Stimulated activated CD4-positive, alpha-beta T cell treated with anti-CD3 and anti-CD28 coated beads, TNF-alpha, amount 100 ng/mL, for 1 hour (primary cell): ENCODE measurements around the gene DVL3.
A peak's percentile ranks its signal among the peaks of the same experiment; 100 is the strongest.

ENCODE experiments used
- DNase-seq, 3 donors: peaks; one replicate each; pipeline ENCODE4 v3.0.0-alpha.2; 2020; ENCODE audit warnings: low read depth in 3 of 3, low spot score in 1 of 3

The DVL3 gene

DNA sequence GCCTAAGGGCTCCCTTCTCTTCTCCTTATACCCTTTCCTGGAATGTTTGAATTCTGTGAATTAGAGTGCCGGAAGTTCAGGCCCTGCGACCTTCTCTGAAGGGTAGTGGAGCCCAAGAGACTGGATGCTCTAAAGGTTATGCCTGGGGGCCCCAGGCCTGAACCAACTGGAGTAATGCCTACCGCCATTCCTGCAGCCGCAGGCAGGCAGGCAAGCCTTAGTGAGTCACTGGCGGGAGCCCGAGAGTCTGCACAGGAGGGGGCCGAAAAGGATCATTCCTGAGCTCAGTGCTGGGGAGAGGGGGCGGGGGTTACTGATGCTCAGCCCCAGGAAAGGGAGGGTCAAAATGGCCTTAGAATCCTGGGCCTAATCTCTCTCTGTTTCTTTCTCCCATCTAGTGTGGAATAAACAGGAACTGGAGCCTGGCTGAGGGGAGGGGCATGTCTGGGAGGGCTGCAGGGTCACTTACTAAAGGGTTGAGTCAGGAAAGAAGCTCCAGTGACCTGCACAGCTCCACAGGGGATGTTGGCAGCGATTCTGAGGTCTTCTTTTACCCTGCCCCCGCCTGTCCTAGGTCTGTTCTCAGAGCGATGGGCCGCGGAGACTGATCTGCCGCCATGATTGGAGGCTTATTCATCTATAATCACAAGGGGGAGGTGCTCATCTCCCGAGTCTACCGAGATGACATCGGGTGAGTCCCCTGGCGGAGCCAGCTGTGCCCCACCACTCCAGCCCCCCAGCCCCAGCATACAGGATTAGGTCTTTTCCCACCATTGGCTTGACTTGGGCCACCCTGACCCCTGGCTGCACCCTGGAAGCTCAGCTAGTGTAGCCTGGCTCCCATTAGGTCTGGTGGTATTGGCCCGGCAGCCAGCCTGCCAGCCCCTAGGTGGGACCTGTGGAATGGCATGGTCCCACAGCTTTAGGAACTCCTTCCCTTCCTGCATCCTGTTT lies 21.5 kb downstream of the DVL3 start:
- DNase-seq: no peak

DNA sequence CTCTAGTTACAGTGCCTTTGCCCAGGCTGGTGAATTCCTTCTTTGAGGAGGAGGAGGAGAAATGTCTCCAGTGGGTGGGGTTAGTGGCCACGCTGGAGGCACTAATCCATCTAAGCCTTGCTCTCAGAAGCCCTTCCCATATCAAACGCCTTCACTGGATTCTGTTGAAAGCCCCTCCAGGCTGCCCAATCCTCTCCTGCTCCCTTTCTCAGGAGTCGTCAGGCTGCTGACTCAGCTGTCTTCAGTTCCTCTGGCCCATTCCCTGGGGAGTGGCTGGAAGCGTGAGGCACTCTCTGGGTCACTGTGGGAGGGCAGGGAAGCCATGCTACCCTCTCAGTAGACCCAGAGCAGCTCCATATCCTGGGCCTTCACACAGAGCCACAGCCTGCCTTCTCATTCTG lies 22.2 kb downstream of the DVL3 start:
- DNase-seq: no peak

DNA sequence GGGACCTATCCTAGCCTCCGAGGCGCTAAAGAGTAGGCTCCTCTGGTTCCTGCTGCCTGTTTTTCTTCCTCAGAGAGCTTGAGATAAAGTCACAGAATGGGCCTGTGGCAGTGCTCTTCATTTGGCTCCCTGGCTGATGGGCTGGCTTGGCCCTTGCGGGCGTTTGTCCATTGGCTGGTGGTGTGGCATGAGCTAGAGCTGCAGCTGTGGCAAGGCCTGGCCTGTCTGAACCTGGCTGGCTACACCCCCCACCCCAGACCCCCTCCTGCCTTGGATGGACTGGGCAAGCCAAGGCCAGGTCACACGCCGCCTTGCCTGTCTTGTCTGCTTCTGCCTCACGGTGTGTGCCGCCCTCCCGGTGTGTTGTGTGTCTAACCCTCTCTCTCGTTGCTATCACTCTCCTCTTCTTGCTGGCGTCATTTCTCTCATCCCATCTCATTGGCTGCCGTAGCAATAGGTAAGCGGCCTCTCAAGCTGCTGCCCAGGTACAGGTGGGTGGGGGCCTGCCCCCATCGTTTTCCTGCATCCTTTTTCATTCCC lies 22.7 kb downstream of the DVL3 start:
- DNase-seq: no peak

DNA sequence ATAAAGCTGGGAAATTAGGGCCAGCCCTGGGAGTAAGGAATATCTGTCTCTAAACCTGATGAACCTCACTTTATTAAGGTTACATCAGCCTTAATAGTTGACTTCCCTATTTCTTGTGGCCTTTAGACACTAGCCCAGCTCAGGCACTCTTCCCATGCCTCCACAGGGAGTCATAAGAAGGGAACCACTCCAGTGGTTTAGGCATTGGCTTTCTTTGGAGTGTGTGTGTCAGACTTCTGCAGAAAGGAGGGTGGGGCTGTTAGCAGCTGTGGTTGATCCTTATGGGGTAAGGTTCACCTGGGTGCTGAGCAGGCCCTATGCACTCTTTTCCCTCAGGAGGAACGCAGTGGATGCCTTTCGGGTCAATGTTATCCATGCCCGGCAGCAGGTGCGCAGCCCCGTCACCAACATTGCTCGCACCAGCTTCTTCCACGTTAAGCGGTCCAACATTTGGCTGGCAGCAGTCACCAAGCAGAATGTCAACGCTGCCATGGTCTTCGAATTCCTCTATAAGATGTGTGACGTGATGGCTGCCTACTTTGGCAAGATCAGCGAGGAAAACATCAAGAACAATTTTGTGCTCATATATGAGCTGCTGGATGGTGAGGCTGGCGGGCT lies 23.5 kb downstream of the DVL3 start:
- no peak for DNase-seq

DNA sequence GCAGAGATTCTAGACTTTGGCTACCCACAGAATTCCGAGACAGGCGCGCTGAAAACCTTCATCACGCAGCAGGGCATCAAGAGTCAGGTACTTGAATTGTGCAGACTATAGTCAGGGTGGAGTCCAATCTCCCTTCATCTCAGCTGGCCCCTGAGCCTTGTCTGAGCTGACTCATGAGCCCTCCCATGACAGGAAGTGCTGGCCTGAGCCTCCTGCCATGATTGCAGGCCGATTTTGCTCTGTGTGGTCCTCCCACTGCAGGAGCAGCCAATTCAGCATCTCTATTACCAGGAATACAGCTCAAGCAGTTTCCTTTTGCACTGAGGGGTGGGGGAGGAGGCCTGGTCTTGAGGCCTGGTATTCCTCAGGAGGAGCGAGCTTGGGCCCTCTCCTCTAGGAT lies 25.0 kb downstream of the DVL3 start:
- no peak for DNase-seq

DNA sequence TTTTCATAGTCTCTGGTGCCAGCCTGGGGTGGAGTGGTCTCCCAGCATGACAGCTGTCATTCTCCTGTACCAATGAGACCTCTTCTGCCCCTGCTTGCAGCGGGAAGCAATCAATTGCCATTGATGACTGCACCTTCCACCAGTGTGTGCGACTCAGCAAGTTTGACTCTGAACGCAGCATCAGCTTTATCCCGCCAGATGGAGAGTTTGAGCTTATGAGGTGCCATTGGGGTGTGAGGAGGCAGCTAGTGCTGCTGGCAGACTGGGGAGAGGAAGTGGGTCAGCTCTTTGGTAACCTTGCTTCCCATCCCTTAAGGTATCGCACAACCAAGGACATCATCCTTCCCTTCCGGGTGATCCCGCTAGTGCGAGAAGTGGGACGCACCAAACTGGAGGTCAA lies 26.4 kb downstream of the DVL3 start:
- no peak for DNase-seq

DNA sequence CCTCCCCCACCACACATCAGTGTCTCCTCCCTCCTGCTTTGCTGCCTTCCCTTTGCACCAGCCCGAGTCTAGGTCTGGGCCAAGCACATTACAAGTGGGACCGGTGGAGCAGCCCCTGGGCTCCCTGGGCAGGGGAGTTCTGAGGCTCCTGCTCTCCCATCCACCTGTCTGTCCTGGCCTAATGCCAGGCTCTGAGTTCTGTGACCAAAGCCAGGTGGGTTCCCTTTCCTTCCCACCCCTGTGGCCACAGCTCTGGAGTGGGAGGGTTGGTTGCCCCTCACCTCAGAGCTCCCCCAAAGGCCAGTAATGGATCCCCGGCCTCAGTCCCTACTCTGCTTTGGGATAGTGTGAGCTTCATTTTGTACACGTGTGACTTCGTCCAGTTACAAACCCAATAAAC lies 28.5 kb downstream of the DVL3 start:
- no peak for DNase-seq

DNA sequence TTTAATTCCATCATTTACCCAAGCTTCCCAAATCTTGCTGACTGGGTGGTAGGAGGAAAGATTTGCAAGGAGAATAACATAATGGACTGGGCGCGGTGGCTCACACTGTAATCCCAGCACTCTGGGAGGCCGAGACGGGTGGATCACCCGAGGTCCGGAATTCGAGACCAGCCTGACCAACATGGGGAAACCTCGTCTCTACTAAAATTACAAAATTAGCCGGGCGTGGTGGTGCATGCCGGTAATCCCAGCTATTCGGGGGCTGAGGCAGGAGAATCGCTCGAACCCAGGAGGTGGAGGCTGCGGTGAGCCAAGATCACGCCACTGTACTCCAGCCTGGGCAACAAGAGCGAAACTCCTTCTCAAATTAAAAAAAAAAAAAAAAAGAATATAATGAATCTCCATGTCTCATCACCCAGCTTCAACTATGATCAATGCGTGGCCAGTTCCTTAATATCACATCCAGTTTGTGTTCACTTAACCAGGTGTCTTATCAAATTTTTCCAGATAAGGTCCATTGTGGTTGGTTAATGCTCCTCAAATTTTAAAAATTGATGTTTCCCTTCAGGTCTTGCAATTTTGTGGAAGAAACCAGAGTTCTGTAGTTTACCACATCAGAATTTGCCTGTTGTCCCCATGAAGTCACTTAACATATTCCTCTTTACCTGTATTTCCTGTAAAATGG lies 29.5 kb downstream of the DVL3 start:
- DNase-seq: no peak

DNA sequence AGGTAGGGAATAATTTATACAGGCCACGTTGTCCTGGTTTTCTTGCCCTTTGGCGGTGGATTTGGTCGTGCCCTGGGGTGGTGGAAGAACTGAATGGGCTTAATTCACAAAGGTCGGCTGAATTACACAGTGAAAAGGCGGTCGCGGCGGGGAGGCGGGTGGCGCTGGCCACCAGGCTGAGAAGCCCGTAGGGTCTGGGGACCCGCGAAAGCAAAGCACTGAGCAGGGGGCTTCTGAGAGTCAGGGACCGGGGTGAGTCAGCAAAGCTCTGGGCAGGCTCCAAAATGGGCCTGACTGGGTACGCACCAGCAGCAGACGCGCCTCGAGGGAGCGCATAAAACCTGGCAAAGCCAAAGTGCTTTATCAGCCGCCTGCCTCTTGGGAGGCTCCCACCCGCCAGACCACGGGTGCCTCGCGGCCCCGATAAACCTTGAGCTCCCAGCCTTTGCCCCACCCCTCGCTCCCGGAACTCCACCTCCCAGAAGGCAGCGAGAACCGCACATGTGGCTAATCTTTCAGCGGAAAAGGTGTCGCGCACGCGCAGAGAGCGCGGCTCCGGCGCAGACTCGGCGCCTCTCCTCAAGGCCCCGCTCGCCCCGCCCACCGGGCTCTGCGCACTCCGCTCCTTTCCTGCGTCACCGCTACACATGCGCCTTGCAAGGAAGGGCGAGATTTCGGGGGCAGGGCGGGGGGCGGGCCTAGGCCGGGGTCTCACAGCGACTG lies 30.4 kb downstream of the DVL3 start:
- peak; percentile 98 to 99 (median 99) for DNase-seq

DNA sequence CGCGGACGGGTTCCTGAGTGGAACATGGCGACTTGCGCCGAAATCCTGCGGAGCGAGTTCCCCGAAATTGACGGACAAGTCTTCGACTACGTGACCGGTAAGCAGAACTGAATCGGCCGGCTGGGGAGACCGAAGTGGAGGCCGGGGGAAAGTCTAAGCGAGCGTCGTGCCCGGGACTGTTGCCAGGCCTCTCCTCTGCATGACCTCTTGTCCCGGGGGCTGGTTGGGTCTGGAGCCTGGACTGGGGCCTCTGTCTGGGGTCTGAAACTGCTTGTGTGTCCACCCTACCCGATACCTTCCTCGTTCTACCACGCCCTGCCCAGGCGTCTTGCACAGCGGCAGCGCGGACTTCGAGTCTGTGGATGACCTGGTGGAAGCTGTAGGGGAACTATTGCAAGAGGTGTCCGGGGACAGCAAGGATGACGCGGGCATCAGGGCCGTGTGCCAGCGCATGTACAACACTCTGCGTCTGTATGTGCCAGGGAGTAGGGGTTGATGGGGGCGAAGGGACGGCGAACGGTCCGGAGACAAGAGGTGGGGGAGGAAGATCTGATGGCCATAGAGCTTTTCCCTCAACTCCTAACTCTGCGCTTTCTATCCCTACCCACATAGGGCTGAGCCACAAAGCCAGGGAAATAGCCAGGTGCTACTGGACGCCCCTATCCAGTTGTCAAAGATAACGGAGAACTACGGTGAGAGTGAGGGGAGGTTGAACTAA lies 31.2 kb downstream of the DVL3 start, which contains the start of gene ABCF3:
TSS of gene ABCF3 (plus strand) at position 16 of the 718 bp plus-strand sequence. CDS start at position 25, 9 bp downstream.
- DNase-seq: no peak

DNA sequence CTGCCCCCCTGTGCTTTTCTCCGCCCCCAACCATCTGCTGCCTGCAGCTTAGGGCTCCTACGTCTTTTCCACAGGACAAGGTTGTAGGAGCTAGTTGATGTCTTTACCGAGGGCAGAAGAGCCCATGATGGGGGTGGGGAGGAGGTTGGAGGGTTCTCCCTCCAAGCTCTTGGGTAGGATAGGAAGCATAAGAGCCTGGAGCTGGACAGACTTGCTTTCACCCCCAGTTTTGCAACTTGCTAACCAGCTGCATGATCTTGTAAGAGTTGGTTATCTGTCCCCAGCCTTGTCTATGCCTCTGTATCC lies 31.7 kb downstream of the DVL3 start:
- no peak for DNase-seq

DNA sequence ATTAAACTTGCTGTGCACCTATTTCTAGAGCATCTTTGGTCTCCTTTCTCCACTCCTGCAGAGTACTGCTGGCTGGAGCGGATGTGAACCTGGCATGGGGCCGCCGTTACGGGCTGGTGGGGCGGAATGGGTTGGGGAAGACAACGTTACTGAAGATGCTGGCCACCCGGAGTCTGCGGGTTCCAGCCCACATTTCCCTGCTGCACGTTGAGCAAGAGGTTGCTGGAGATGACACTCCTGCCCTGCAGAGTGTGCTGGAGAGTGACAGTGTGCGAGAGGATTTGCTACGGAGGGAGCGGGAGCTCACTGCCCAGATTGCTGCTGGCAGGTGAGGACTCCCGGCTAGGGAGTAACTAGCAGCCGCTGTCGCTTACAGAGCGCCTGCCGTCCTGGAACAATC lies 32.9 kb downstream of the DVL3 start:
- DNase-seq: no peak

DNA sequence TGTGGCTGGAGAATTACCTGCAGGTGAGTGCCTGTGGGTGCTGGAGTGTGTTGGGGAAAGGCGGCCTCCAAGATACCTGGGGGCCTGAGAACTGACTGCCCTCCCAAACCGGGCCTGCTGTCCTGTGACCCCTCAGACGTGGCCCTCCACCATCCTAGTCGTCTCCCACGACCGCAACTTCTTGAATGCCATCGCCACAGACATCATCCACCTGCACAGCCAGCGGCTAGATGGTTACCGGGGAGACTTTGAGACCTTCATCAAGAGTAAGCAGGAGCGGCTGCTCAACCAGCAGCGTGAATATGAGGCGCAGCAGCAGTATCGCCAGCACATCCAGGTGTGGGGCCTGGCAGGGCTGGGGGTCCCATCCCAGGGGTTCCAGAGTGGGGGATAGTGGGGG lies 34.2 kb downstream of the DVL3 start:
- no peak for DNase-seq

DNA sequence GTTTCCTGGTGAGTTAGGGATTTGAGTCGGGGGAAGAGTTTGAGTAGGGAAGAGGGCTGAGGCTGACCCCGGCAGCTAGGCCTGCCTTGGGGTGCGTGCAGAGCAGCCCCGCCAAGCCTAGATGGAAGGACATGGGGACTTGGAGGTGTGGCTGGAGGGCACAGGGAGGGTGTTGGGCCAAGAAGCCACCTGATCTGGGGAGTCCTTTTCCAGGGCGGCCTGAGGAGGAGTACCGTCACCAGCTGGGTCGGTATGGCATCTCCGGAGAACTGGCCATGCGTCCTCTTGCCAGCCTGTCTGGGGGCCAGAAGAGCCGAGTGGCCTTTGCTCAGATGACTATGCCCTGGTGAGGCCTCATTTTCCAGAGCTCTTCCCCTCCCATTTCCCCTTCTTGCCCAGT lies 37.7 kb downstream of the DVL3 start:
- DNase-seq: no peak

DNA sequence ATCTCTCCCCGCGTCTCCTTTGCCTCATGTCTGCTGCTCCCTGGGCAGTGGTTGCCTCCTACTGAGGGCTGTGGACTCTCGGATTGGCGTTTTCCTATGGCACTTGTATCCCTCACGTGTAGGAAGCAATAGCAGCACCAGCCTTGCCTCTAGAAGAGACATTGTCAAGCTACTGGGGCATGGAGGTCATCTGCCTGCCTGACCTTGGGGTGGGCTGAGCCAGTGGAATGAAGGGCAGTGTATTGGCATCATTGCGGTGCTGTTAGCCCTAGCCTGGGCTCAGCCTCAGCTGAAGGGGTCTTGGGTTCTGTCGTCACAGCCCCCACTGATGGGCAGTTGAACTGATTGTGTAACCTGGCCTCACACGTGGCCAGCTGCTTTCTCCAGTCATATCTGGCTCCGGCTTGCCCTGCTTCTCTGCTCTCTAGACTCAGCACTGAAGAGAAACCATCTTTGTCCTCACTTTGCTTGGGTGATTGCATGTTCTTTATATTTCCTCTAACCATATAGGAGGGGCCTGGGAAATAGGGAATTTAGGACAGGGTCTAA lies 38.9 kb downstream of the DVL3 start:
- DNase-seq: no peak

DNA sequence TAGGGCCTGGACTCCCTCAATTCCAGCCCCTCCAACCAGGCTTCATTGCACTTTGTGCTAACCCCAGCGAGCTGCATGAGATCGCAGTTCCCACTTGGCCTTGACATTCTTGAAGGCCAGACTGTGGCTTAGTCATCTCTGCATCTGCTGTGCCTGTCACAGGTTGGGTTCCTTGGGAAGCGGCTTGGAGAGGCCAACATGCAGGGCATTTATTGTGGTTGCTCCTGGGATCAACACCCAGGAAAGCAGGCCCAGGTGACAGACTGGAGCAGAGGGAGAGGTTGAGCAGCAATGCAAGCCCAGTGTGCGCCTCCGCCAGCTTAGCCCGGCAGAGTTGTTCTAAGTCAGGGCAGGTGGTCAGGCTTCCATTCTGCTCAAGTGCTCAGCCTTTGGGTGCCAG lies 41.4 kb downstream of the DVL3 start:
- no peak for DNase-seq

DNA sequence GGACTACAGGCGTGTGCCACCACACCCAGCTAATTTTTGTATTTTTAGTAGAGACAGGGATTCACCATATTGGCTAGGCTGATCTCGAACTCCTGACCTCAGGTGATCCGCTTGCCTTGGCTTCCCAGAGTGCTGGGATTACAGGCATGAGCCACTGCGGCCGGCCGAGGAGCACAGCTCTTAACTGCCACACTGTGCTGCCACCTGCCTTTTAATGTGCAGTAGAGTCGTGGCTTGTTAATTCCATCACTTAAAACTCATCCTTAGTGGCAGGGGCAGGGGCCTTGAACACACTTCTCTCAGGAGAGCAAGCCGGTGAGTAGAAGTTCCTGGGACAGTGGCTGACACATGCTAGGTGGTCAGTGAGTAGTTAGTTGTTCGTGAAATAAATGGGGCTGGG lies 43.3 kb downstream of the DVL3 start:
- no peak for DNase-seq

DNA sequence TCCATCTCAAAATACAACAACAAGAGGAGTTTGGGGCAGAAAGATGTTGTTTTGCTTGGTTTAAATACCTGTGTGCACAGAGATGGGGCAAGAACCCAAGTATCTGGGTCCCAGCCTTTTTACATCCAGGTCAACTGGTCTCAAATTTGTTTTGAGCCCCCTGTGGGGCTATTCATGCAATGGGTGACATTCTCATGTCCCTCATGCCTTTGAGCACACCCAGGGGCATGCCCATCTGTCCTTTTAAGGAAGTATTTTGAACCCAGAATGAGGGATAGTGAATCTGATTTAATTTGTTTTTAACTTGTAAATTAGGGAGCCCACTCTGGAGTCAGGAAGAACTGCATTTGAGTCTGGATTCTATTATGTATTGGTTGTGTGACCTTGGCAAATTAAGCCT lies 45.6 kb downstream of the DVL3 start:
- DNase-seq: no peak

DNA sequence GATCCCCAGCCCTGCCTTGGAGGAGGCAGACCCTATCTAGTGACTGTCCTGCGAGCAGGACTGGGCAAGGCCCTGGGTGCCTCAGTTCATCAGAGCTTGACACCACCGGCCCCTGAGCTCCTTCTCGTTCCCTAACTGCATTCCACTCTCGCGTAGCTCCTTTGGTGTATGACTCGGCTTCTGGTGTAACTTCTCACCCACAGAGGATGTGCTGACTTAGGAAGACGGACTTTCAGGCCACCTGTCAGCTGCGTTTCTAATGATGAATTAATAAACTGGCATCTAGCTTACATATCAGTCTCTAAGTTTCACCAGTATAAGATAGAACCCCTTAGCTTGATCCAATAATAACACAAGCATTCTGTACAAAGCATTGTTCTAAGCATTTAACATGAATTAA lies 48.3 kb downstream of the DVL3 start:
- DNase-seq: no peak
